Measurements from ENCODE around the gene AP2M1. TPM values are rescaled to one million over a fixed set of nuclear protein-coding genes. Genes with fewer than 3 reads are reported as not detected.
A peak's percentile ranks its signal among the peaks of the same experiment; 100 is the strongest.

The AP2M1 gene
- total and polyA plus RNA-seq, 2 of the 13 experiments (the other 11 are each of a cell fraction or from before 2014, with no cell fraction given), result 126 to 146 TPM

- TF ChIP-seq SSRP1 (CRISPR knock-in tag; IDR thresholded peaks at IDR 0.05) (no peak), SRSF9 (IDR thresholded peaks at IDR 0.05; ENCODE audit: borderline replicate concordance, insufficient read depth, low read depth, low read length, poor library complexity, severe bottlenecking) (no peak), REXO4 (CRISPR knock-in tag; IDR thresholded peaks at IDR 0.05; ENCODE audit: borderline replicate concordance) (no peak), DNMT1 (CRISPR knock-in tag; IDR thresholded peaks at IDR 0.05) (0 out of 2 replicates have a peak, but pooled peaks have one; percentile 31), GPBP1L1 (CRISPR knock-in tag; IDR thresholded peaks at IDR 0.05) (no peak), PHF5A (CRISPR knock-in tag; IDR thresholded peaks at IDR 0.05; ENCODE audit: low read depth, unreplicated experiment) (no peak), SP2 (CRISPR knock-in tag; IDR thresholded peaks at IDR 0.05) (no peak), E2F5 (CRISPR knock-in tag; conservative IDR thresholded peaks at IDR 0.05) (no peak), HMG20A (CRISPR knock-in tag; IDR thresholded peaks at IDR 0.05; ENCODE audit: borderline replicate concordance) (no peak), ZNF547 (CRISPR knock-in tag; IDR thresholded peaks at IDR 0.05) (no peak; the same call in 1 of the 2 replicates), ONECUT2 (CRISPR knock-in tag; IDR thresholded peaks at IDR 0.05) (no peak), ATM (IDR thresholded peaks at IDR 0.05; ENCODE audit: borderline replicate concordance) (no peak), ATF3 (CRISPR knock-in tag; IDR thresholded peaks at IDR 0.05) (no peak), KDM5A (IDR thresholded peaks at IDR 0.05; ENCODE audit: borderline replicate concordance, low read length) (peak; percentile 48; the same call in 1 of the 2 replicates), TEAD2 (CRISPR knock-in tag; IDR thresholded peaks at IDR 0.05) (no peak), ZNF724P (CRISPR knock-in tag; IDR thresholded peaks at IDR 0.05; ENCODE audit: borderline replicate concordance) (no peak), GZF1 (CRISPR knock-in tag; IDR thresholded peaks at IDR 0.05) (no peak), ZNF709 (CRISPR knock-in tag; IDR thresholded peaks at IDR 0.05) (no peak), NFATC3 (CRISPR knock-in tag; IDR thresholded peaks at IDR 0.05) (no peak), ZNF7 (CRISPR knock-in tag; IDR thresholded peaks at IDR 0.05) (no peak), POLR2AphosphoS5 (IDR thresholded peaks at IDR 0.05; ENCODE audit: low read depth, low read length) (peak; percentile 73), ZFX (CRISPR knock-in tag; IDR thresholded peaks at IDR 0.05; ENCODE audit: low read depth) (no peak; the same call in 1 of the 2 replicates), ZBTB20 (CRISPR knock-in tag; IDR thresholded peaks at IDR 0.05; ENCODE audit: borderline replicate concordance, low read depth) (no peak), JARID2 (CRISPR knock-in tag; IDR thresholded peaks at IDR 0.05; ENCODE audit: insufficient replicate concordance) (no peak), ZNF773 (CRISPR knock-in tag; IDR thresholded peaks at IDR 0.05; ENCODE audit: borderline replicate concordance) (no peak; the same call in 1 of the 2 replicates), ZNF792 (CRISPR knock-in tag; IDR thresholded peaks at IDR 0.05) (no peak)
Observed at GRCh38 chr3:184155644-184156521, 18.8 kb upstream of the AP2M1 start (continued).
